Measurements from ENCODE around the gene KCTD14.

- TF ChIP-seq POLR2AphosphoS5 (IDR thresholded peaks at IDR 0.05; ENCODE audit: low read depth, low read length) (no peak), TAF1 (IDR thresholded peaks at IDR 0.05; ENCODE audit: borderline replicate concordance, insufficient read depth, low read length) (no peak), SIN3A (IDR thresholded peaks at IDR 0.05; ENCODE audit: borderline replicate concordance, insufficient read depth, low read length) (no peak)
Observed at GRCh38 chr11:78049348-78049747, 26.3 kb upstream of the KCTD14 start.
